Heart left ventricle (tissue), 13 donors: ENCODE results near the gene AFF3.

Experiments
- CTCF ChIP-seq, 12 donors: fragments of 200-600 bp; sonication (generic) in 4 of 12; IDR thresholded peaks; one replicate each; pipeline versions ENCODE4 v1.5.0 to v1.8.0; 2018 to 2022; ENCODE audit warnings: antibody characterized with exemption in 12 of 12, mild to moderate bottlenecking in 5 of 12
- POLR2A ChIP-seq, 2 donors: fragments of 450-650 bp; IDR thresholded peaks; one replicate each; pipeline ENCODE4 v1.6.1; 2017; ENCODE audit warnings: antibody characterized with exemption in 2 of 2, mild to moderate bottlenecking in 2 of 2, moderate library complexity in 2 of 2
- donor health status: ischemic (EF 13 %, LVEDD 7.1; RV severe dilation, severe dysfunction).
- donor health status: DM: no; HTN: yes; CAD: no.
- donor health status: DM: no; HTN: no; CAD: no.
- donor health status: ischemic (EF 25% LVEDD 6.9; RV normal size, moderate dysfunction).
- donor health status: ischemic (EF 25% LVEDD 5.7; RV mildly dilated, moderate dysfunction).
- donor health status: ischemic (EF 35%, LVEDD 5.7; RV mildly dilated, moderate dysfunction).
- donor health status: nonischemic (EF 11% LVEDD 7.7; RV severe dilation, severe dysfunction).
- donor health status: DM: yes; HTN: yes; CAD: no.
- donor health status: PGD.
- donor health status: ischemic (EF 29% LVEDD 5.4; RV normal size, mild dysfunction).
- donor health status: nonischemic (EF 23%, LVEDD 6.1; RV moderate dilation, normal function).

- TF ChIP-seq CTCF (IDR thresholded peaks at IDR 0.05) (no peak), POLR2A (IDR thresholded peaks at IDR 0.05) (no peak)
Observed at GRCh38 chr2:99836690-99837605, 305.4 kb downstream of the AFF3 start.
